K562 (cell line): ENCODE results near the gene PDE3A.

Source experiments
- FOXM1 ChIP-seq, 2 experiments: fragments of 450-650 bp in 1 of 2; sonication (generic) in 1 of 2; formaldehyde crosslinking in 1 of 2; IDR thresholded peaks; 2 replicates each; pipeline versions ENCODE4 v1.6.1 to v1.9.0; 2017 to 2022; ENCODE audit warnings: low read depth in 2 of 2, mild to moderate bottlenecking in 2 of 2, missing genetic modification reagents in 1 of 2, moderate library complexity in 1 of 2
- POLR2AphosphoS5 ChIP-seq: IDR thresholded peaks from 2 replicates; pipeline ENCODE4 v1.6.1; 2011; ENCODE audit warnings: mild to moderate bottlenecking, low read depth, low read length, moderate library complexity; ENCODE audit not compliant: control insufficient read depth, insufficient read depth
- REST ChIP-seq, 2 experiments: fragments of 450-650 bp; formaldehyde crosslinking in 1 of 2; IDR thresholded peaks; 2 replicates each; pipeline versions ENCODE4 v1.4.0 to v1.6.1; 2014 to 2020; ENCODE audit warnings: mild to moderate bottlenecking in 2 of 2, borderline replicate concordance in 1 of 2, low read depth in 1 of 2
- SMARCB1 ChIP-seq: IDR thresholded peaks from 2 replicates; pipeline ENCODE4 v1.6.1; 2011; ENCODE audit warnings: improper control_type of control experiment, low read depth; ENCODE audit not compliant: insufficient read length
- SP2 ChIP-seq: IDR thresholded peaks from 2 replicates; pipeline ENCODE4 v1.6.1; 2011; ENCODE audit warnings: mild to moderate bottlenecking, low read depth, low read length, moderate library complexity; ENCODE audit not compliant: poor library complexity, severe bottlenecking; ENCODE audit errors: extremely low read depth
- SRSF3 ChIP-seq: fragments of 200-400 bp; formaldehyde crosslinking; IDR thresholded peaks from 2 replicates; pipeline ENCODE4 v1.6.1; 2016; ENCODE audit warnings: mild to moderate bottlenecking, low read length, moderate library complexity; ENCODE audit not compliant: insufficient read depth
- STAT5B ChIP-seq: fragments of 250-450 bp; sonication (Bioruptor Pico); IDR thresholded peaks from 2 replicates; pipeline ENCODE4 v1.8.0; 2021; ENCODE audit warnings: mild to moderate bottlenecking, inconsistent platforms
- TF ChIP-seq, protein P1 (sequence below), 3 experiments: IDR thresholded peaks in 2 of 3; conservative IDR thresholded peaks in 1 of 3; 2 replicates each; pipeline ENCODE4 v1.5.1; 2011 to 2012; ENCODE audit warnings: low read length in 3 of 3, mild to moderate bottlenecking in 3 of 3, control low read depth in 2 of 3, improper control_type of control experiment in 1 of 3, inconsistent platforms in 1 of 3, low read depth in 1 of 3, mixed read lengths in 1 of 3, moderate library complexity in 1 of 3; ENCODE audit not compliant: insufficient read depth in 2 of 3
- TF ChIP-seq, protein P2 (sequence below): fragments of 450-650 bp; IDR thresholded peaks from 2 replicates; pipeline ENCODE4 v1.6.1; 2017; ENCODE audit warnings: antibody characterized with exemption
- TF ChIP-seq, protein P3 (sequence below): fragments of 250-450 bp; sonication (Bioruptor Pico); IDR thresholded peaks from 2 replicates; pipeline ENCODE4 v1.5.0; 2020; ENCODE audit warnings: mild to moderate bottlenecking

- no peak for TF ChIP-seq FOXM1 (IDR thresholded peaks at IDR 0.05; ENCODE audit: low read depth)
- no peak for TF ChIP-seq FOXM1 (CRISPR knock-in tag; IDR thresholded peaks at IDR 0.05; ENCODE audit: low read depth)
- TF ChIP-seq, protein P1, sequence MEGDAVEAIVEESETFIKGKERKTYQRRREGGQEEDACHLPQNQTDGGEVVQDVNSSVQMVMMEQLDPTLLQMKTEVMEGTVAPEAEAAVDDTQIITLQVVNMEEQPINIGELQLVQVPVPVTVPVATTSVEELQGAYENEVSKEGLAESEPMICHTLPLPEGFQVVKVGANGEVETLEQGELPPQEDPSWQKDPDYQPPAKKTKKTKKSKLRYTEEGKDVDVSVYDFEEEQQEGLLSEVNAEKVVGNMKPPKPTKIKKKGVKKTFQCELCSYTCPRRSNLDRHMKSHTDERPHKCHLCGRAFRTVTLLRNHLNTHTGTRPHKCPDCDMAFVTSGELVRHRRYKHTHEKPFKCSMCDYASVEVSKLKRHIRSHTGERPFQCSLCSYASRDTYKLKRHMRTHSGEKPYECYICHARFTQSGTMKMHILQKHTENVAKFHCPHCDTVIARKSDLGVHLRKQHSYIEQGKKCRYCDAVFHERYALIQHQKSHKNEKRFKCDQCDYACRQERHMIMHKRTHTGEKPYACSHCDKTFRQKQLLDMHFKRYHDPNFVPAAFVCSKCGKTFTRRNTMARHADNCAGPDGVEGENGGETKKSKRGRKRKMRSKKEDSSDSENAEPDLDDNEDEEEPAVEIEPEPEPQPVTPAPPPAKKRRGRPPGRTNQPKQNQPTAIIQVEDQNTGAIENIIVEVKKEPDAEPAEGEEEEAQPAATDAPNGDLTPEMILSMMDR (IDR thresholded peaks at IDR 0.05 in 2 of 3, conservative IDR thresholded peaks at IDR 0.05 in 1 of 3; ENCODE audit: insufficient read depth in 2 of 3, low read depth in 1 of 3, low read length in 3 of 3): no peak
- no peak for TF ChIP-seq POLR2AphosphoS5
- TF ChIP-seq, protein P2, sequence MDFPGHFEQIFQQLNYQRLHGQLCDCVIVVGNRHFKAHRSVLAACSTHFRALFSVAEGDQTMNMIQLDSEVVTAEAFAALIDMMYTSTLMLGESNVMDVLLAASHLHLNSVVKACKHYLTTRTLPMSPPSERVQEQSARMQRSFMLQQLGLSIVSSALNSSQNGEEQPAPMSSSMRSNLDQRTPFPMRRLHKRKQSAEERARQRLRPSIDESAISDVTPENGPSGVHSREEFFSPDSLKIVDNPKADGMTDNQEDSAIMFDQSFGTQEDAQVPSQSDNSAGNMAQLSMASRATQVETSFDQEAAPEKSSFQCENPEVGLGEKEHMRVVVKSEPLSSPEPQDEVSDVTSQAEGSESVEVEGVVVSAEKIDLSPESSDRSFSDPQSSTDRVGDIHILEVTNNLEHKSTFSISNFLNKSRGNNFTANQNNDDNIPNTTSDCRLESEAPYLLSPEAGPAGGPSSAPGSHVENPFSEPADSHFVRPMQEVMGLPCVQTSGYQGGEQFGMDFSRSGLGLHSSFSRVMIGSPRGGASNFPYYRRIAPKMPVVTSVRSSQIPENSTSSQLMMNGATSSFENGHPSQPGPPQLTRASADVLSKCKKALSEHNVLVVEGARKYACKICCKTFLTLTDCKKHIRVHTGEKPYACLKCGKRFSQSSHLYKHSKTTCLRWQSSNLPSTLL: no peak
- TF ChIP-seq STAT5B (CRISPR knock-in tag): no peak
- no peak for TF ChIP-seq SRSF3
- TF ChIP-seq SP2: no peak
- TF ChIP-seq SMARCB1: no peak
- TF ChIP-seq, protein P3, sequence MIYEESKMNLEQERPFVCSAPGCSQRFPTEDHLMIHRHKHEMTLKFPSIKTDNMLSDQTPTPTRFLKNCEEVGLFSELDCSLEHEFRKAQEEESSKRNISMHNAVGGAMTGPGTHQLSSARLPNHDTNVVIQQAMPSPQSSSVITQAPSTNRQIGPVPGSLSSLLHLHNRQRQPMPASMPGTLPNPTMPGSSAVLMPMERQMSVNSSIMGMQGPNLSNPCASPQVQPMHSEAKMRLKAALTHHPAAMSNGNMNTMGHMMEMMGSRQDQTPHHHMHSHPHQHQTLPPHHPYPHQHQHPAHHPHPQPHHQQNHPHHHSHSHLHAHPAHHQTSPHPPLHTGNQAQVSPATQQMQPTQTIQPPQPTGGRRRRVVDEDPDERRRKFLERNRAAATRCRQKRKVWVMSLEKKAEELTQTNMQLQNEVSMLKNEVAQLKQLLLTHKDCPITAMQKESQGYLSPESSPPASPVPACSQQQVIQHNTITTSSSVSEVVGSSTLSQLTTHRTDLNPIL (CRISPR knock-in tag): no peak
- TF ChIP-seq REST (IDR thresholded peaks at IDR 0.05; ENCODE audit: borderline replicate concordance): no peak
- no peak for TF ChIP-seq REST (CRISPR knock-in tag; IDR thresholded peaks at IDR 0.05; ENCODE audit: low read depth)
These were observed 125.6 kb downstream of the PDE3A start for GRCh38 chr12:20493934-20494333.
